Neural progenitor cell (in vitro differentiated cells): ENCODE data around the gene NDUFA7. TPM values are rescaled to one million over a fixed set of nuclear protein-coding genes. Genes with fewer than 3 reads are reported as not detected.

Experiments
- DNase-seq: peaks from one replicate; pipeline ENCODE4 v3.0.0-alpha.2; 2016; ENCODE audit warnings: low spot score
- H2AFZ ChIP-seq: fragments of 200-600 bp; sonication (generic); replicated peaks from 2 replicates; pipeline ENCODE4 v1.6.1; 2016; ENCODE audit warnings: antibody characterized with exemption
- H3F3A ChIP-seq: fragments of 200-600 bp; sonication (generic); 2 replicates; pipeline ENCODE4 v1.6.1; 2016; ENCODE audit warnings: antibody characterized with exemption, low read depth
- H3K27ac ChIP-seq: fragments of 200-600 bp; sonication (generic); 2 replicates; pipeline ENCODE4 v1.5.1; 2016; ENCODE audit warnings: mild to moderate bottlenecking
- H3K27me3 ChIP-seq: fragments of 200-600 bp; sonication (generic); 2 replicates; pipeline ENCODE4 v1.6.1; 2016; ENCODE audit warnings: mild to moderate bottlenecking, moderate library complexity
- H3K36me3 ChIP-seq: fragments of 200-600 bp; sonication (generic); 2 replicates; pipeline ENCODE4 v1.5.1; 2016
- H3K4me1 ChIP-seq: fragments of 200-600 bp; sonication (generic); 2 replicates; pipeline ENCODE4 v1.6.1; 2016; ENCODE audit warnings: mixed run types
- H3K4me2 ChIP-seq: fragments of 200-600 bp; sonication (generic); 2 replicates; pipeline ENCODE4 v1.6.1; 2016
- H3K4me3 ChIP-seq: fragments of 200-600 bp; sonication (generic); 2 replicates; pipeline ENCODE4 v1.5.1; 2016
- H3K79me2 ChIP-seq: fragments of 200-600 bp; sonication (generic); 2 replicates; pipeline ENCODE4 v1.6.1; 2016; ENCODE audit warnings: low read depth
- H3K9ac ChIP-seq: fragments of 200-600 bp; sonication (generic); 2 replicates; pipeline ENCODE4 v1.6.1; 2016
- H3K9me3 ChIP-seq: fragments of 200-600 bp; sonication (generic); 2 replicates; pipeline ENCODE4 v1.5.1; 2016; ENCODE audit warnings: low read depth
- H4K20me1 ChIP-seq: fragments of 200-600 bp; sonication (generic); 2 replicates; pipeline ENCODE4 v1.6.1; 2016; ENCODE audit warnings: low read depth
- H3K27ac Mint-ChIP-seq: 3 replicates; pipeline ENCODE4 v1.8.0; 2021; ENCODE audit warnings: mixed read lengths
- H3K27me3 Mint-ChIP-seq: 2 replicates; pipeline ENCODE4 v1.8.0; 2022; ENCODE audit warnings: low read depth, mild to moderate bottlenecking, inconsistent platforms, moderate library complexity, mixed read lengths; ENCODE audit not compliant: insufficient read depth
- H3K36me3 Mint-ChIP-seq: 3 replicates; pipeline ENCODE4 v1.8.0; 2021; ENCODE audit warnings: mixed read lengths
- H3K4me1 Mint-ChIP-seq: 3 replicates; pipeline ENCODE4 v1.8.0; 2021; ENCODE audit warnings: mixed read lengths
- H3K4me3 Mint-ChIP-seq: 3 replicates; pipeline ENCODE4 v1.8.0; 2021; ENCODE audit warnings: mild to moderate bottlenecking, moderate library complexity, mixed read lengths
- H3K9me3 Mint-ChIP-seq: 3 replicates; pipeline ENCODE4 v1.8.0; 2020; ENCODE audit warnings: mixed read lengths
- CTCF ChIP-seq: fragments of 200-600 bp; sonication (generic); IDR thresholded peaks from 2 replicates; pipeline ENCODE4 v1.5.1; 2017; ENCODE audit warnings: antibody characterized with exemption, mild to moderate bottlenecking
- EZH2 ChIP-seq: fragments of 200-600 bp; sonication (generic); IDR thresholded peaks from 2 replicates; pipeline ENCODE4 v1.6.1; 2017; ENCODE audit warnings: antibody characterized with exemption, mild to moderate bottlenecking, moderate library complexity
- EZH2phosphoT487 ChIP-seq: fragments of 200-600 bp; sonication (generic); IDR thresholded peaks from 2 replicates; pipeline ENCODE4 v1.6.1; 2017; ENCODE audit warnings: antibody characterized with exemption
- total RNA-seq: library from RNA; depleted of rRNA; stranded (reverse); fragments of >200 nt; gene quantifications from 2 replicates; pipeline ENCODE4 v1.2.3, GENCODE V29; 2015; ENCODE audit warnings: low replicate concordance

NDUFA7 gene
- total RNA-seq, 1 donor from 2014 or later: 21.0 TPM

- Histone ChIP-seq H3K27ac (no peak overlapping the region), H3K4me1 (peaks cover 9% of the 10 kb centered on the region)
- TF ChIP-seq EZH2 (peak; percentile 25), EZH2phosphoT487 (peak; percentile 81), CTCF (no peak)
Observed at GRCh38 chr19:8334458-8335342, 13.5 kb upstream of the NDUFA7 start.

GRCh38 chr19:8333767-8334457, 12.7 kb upstream of the NDUFA7 start:
- Histone ChIP-seq H3K27me3 (peaks cover 83% of the 10 kb centered on the region), H2AFZ (no peak overlapping the region)
- TF ChIP-seq EZH2 (peak; percentile 82), CTCF (no peak), EZH2phosphoT487 (peak; percentile 93)

More at GRCh38 chr19:8334458-8335342, 13.5 kb upstream of the NDUFA7 start:
- Mint-ChIP-seq H3K36me3 (no peaks in the 10 kb centered on the region), H3K27ac (no peak overlapping the region), H3K9me3 (no peaks in the 10 kb centered on the region), H3K4me1 (peaks cover 2% of the 10 kb centered on the region), H3K4me3 (peak overlapping the region; percentile 43), H3K27me3 (peaks cover 48% of the 10 kb centered on the region)
- DNase-seq: peak; percentile 95
- Histone ChIP-seq H3K4me3 (peak overlapping the region; percentile 48), H4K20me1 (peaks cover 19% of the 10 kb centered on the region), H3K9me3 (no peaks in the 10 kb centered on the region), H3K9ac (no peak overlapping the region), H3K36me3 (no peaks in the 10 kb centered on the region), H3K4me2 (peak overlapping the region; percentile 77), H3F3A (peaks cover 10% of the 10 kb centered on the region), H3K79me2 (no peaks in the 10 kb centered on the region), H2AFZ (peak overlapping the region; percentile 50), H3K27me3 (peaks cover 85% of the 10 kb centered on the region)

GRCh38 chr19:8332976-8333766, 12.0 kb upstream of the NDUFA7 start:
- Histone ChIP-seq H3K4me1 (peaks cover 9% of the 10 kb centered on the region), H3K36me3 (no peaks in the 10 kb centered on the region), H3K9ac (no peak overlapping the region), H3K9me3 (no peaks in the 10 kb centered on the region), H3K27me3 (peaks cover 79% of the 10 kb centered on the region), H3K4me2 (peak overlapping the region; percentile 77), H3K4me3 (peak overlapping the region; percentile 48), H2AFZ (no peak overlapping the region), H3F3A (peaks cover 10% of the 10 kb centered on the region), H3K79me2 (no peaks in the 10 kb centered on the region), H3K27ac (no peak overlapping the region), H4K20me1 (peaks cover 19% of the 10 kb centered on the region)
- Mint-ChIP-seq H3K27ac (no peak overlapping the region), H3K4me1 (peaks cover under 1% of the 10 kb centered on the region), H3K36me3 (no peaks in the 10 kb centered on the region), H3K4me3 (peak overlapping the region; percentile 63), H3K9me3 (no peaks in the 10 kb centered on the region), H3K27me3 (peaks cover 46% of the 10 kb centered on the region)
- DNase-seq: peak; percentile 48
- TF ChIP-seq EZH2phosphoT487 (no peak), CTCF (peak; percentile 5), EZH2 (no peak)

More at GRCh38 chr19:8333767-8334457, 12.7 kb upstream of the NDUFA7 start:
- Histone ChIP-seq H3K4me2 (peak overlapping the region; percentile 77), H3K4me3 (peak overlapping the region; percentile 48), H3K9me3 (no peaks in the 10 kb centered on the region), H3K36me3 (no peaks in the 10 kb centered on the region), H3K27ac (no peak overlapping the region), H3F3A (peaks cover 10% of the 10 kb centered on the region), H4K20me1 (peaks cover 19% of the 10 kb centered on the region), H3K9ac (no peak overlapping the region), H3K4me1 (peaks cover 9% of the 10 kb centered on the region), H3K79me2 (no peaks in the 10 kb centered on the region)
- Mint-ChIP-seq H3K36me3 (no peaks in the 10 kb centered on the region), H3K4me1 (peaks cover 2% of the 10 kb centered on the region), H3K27ac (no peak overlapping the region), H3K27me3 (peaks cover 45% of the 10 kb centered on the region), H3K4me3 (peak overlapping the region; percentile 43), H3K9me3 (no peaks in the 10 kb centered on the region)
- peak; percentile 68 for DNase-seq
